SU-DHL-6 (cell line): Measurements from ENCODE around the gene AQP1.

Experiments used
- H2AFZ ChIP-seq: fragments of 200-600 bp; sonication (generic); 2 replicates; pipeline ENCODE4 v1.6.1; 2014; ENCODE audit warnings: low read depth, mild to moderate bottlenecking, moderate library complexity, mixed read lengths, antibody characterized with exemption, low read length; ENCODE audit not compliant: severe bottlenecking
- H3F3A ChIP-seq: fragments of 200-600 bp; shearing (Covaris generic); 2 replicates; pipeline ENCODE4 v1.6.0; 2016; ENCODE audit warnings: antibody characterized with exemption, mild to moderate bottlenecking; ENCODE audit not compliant: insufficient read depth
- H3K27ac ChIP-seq: fragments of 200-600 bp; sonication (generic); 2 replicates; pipeline ENCODE4 v1.5.1; 2016; ENCODE audit warnings: low read depth, mild to moderate bottlenecking, low read length, moderate library complexity, mixed read lengths
- H3K27me3 ChIP-seq: fragments of 200-600 bp; sonication (generic), shearing (Covaris generic); 2 replicates; pipeline ENCODE4 v1.6.0; 2014; ENCODE audit warnings: mild to moderate bottlenecking, low read length
- H3K36me3 ChIP-seq: fragments of 200-600 bp; sonication (generic); 2 replicates; pipeline ENCODE4 v1.6.1; 2014; ENCODE audit warnings: mild to moderate bottlenecking, low read length, mixed read lengths
- H3K4me2 ChIP-seq: fragments of 300-600, 200-600 bp; shearing (Covaris generic), sonication (generic); 2 replicates; pipeline ENCODE4 v1.6.0; 2014; ENCODE audit warnings: low read length, low read depth, mild to moderate bottlenecking; ENCODE audit not compliant: poor library complexity, severe bottlenecking
- H3K4me3 ChIP-seq: fragments of 200-600 bp; sonication (generic); 2 replicates; pipeline ENCODE4 v1.5.1; 2014; ENCODE audit warnings: antibody characterized with exemption, low read length, mild to moderate bottlenecking, mixed read lengths; ENCODE audit not compliant: insufficient read depth, poor library complexity, severe bottlenecking
- H3K79me2 ChIP-seq: fragments of 200-600 bp; sonication (generic); 2 replicates; pipeline ENCODE4 v1.6.1; 2014; ENCODE audit warnings: mild to moderate bottlenecking, low read length, moderate library complexity; ENCODE audit not compliant: insufficient read depth
- H3K9ac ChIP-seq: fragments of 200-600 bp; sonication (generic); 2 replicates; pipeline ENCODE4 v1.7.0; 2014; ENCODE audit warnings: mild to moderate bottlenecking, low read length
- H3K9me2 ChIP-seq: fragments of 200-600 bp; sonication (generic); replicated peaks from 2 replicates; pipeline ENCODE4 v1.6.1; 2014; ENCODE audit warnings: low read length; ENCODE audit not compliant: insufficient read depth
- H3K9me3 ChIP-seq: fragments of 200-600 bp; sonication (generic); 2 replicates; pipeline ENCODE4 v1.6.1; 2014; ENCODE audit warnings: low read length, mixed read lengths; ENCODE audit not compliant: insufficient read depth
- H4K20me1 ChIP-seq: fragments of 200-600 bp; sonication (generic); 2 replicates; pipeline ENCODE4 v1.6.1; 2014; ENCODE audit warnings: low read depth, mild to moderate bottlenecking, antibody characterized with exemption, low read length, moderate library complexity, mixed read lengths
- CTCF ChIP-seq: fragments of 200-600 bp; sonication (generic); IDR thresholded peaks from one replicate; pipeline ENCODE4 v1.5.1; 2017; ENCODE audit warnings: antibody characterized with exemption, mild to moderate bottlenecking, low read length, moderate library complexity; ENCODE audit not compliant: insufficient read depth, poor library complexity, severe bottlenecking
- EZH2phosphoT487 ChIP-seq: fragments of 200-600 bp; sonication (generic), shearing (Covaris generic); conservative IDR thresholded peaks from 2 replicates; pipeline ENCODE4 v1.6.1; 2018; ENCODE audit warnings: mild to moderate bottlenecking, antibody characterized with exemption, low read length, moderate library complexity, mixed read lengths

AQP1 gene

GRCh38 chr7:30950197-30950596 is 38.5 kb downstream of the AQP1 start:
- H3K9me3 ChIP-seq = no peaks in the 10 kb centered on the region
- H3F3A ChIP-seq = no peaks in the 10 kb centered on the region
- H4K20me1 ChIP-seq = no peaks in the 10 kb centered on the region
- H3K36me3 ChIP-seq = no peaks in the 10 kb centered on the region
- no peak overlapping the region for H3K4me3 ChIP-seq
- TF ChIP-seq EZH2phosphoT487 (no peak), CTCF (no peak)
- no peaks in the 10 kb centered on the region for H3K9me2 ChIP-seq
- no peaks in the 10 kb centered on the region for H3K79me2 ChIP-seq
- no peak overlapping the region for H3K27ac ChIP-seq
- H2AFZ ChIP-seq = no peak overlapping the region
- H3K4me2 ChIP-seq = no peak overlapping the region
- H3K9ac ChIP-seq = no peak overlapping the region
- H3K27me3 ChIP-seq = no peaks in the 10 kb centered on the region

- H3K36me3 ChIP-seq = no peaks in the 10 kb centered on the region; the same call in 1 of the 2 replicates
- H3F3A ChIP-seq = no peaks in the 10 kb centered on the region
- H3K4me3 ChIP-seq = no peak overlapping the region
- H3K9me3 ChIP-seq = no peaks in the 10 kb centered on the region
- H4K20me1 ChIP-seq = no peaks in the 10 kb centered on the region
- no peak overlapping the region for H3K4me2 ChIP-seq
- H3K27me3 ChIP-seq = no peaks in the 10 kb centered on the region
- no peaks in the 10 kb centered on the region for H3K9me2 ChIP-seq
- no peak for TF ChIP-seq CTCF
- TF ChIP-seq EZH2phosphoT487 = no peak
- no peak overlapping the region for H3K9ac ChIP-seq
- no peak overlapping the region for H2AFZ ChIP-seq
- no peak overlapping the region for H3K27ac ChIP-seq
- no peaks in the 10 kb centered on the region for H3K79me2 ChIP-seq
Observed at GRCh38 chr7:30954914-30955313, 43.3 kb downstream of the AQP1 start.

- Histone ChIP-seq H3K79me2 (no peaks in the 10 kb centered on the region), H3K9ac (no peak overlapping the region), H3K36me3 (no peaks in the 10 kb centered on the region; the same call in 1 of the 2 replicates), H3K4me3 (no peak overlapping the region), H2AFZ (no peak overlapping the region), H4K20me1 (no peaks in the 10 kb centered on the region), H3K9me2 (no peaks in the 10 kb centered on the region), H3K27me3 (0 out of 2 replicates have a peak, but pooled peaks cover 3% of the 10 kb centered on the region), H3K27ac (no peak overlapping the region), H3K9me3 (no peaks in the 10 kb centered on the region), H3F3A (no peaks in the 10 kb centered on the region), H3K4me2 (no peak overlapping the region)
- TF ChIP-seq EZH2phosphoT487 = no peak
- no peak for TF ChIP-seq CTCF
Observed at GRCh38 chr7:30956704-30957103, 45.1 kb downstream of the AQP1 start.
